K562 (cell line): ENCODE data around the gene AVPI1.

Experiments used
- BACH1 ChIP-seq: fragments of 200-800 bp; sonication (Bioruptor generic); IDR thresholded peaks from 2 replicates; pipeline ENCODE4 v1.6.1; 2016; ENCODE audit warnings: missing genetic modification characterization, missing compliant biosample characterization
- CTCF ChIP-seq, 3 experiments: IDR thresholded peaks in 2 of 3; conservative IDR thresholded peaks in 1 of 3; 2 replicates each; pipeline ENCODE4 v1.5.1; 2011 to 2012; ENCODE audit warnings: low read length in 3 of 3, mild to moderate bottlenecking in 3 of 3, control low read depth in 2 of 3, improper control_type of control experiment in 1 of 3, inconsistent platforms in 1 of 3, low read depth in 1 of 3, mixed read lengths in 1 of 3, moderate library complexity in 1 of 3; ENCODE audit not compliant: insufficient read depth in 2 of 3
- E2F4 ChIP-seq: sonication (generic); formaldehyde crosslinking; IDR thresholded peaks from 2 replicates; pipeline ENCODE4 v1.8.0; 2022; ENCODE audit warnings: mild to moderate bottlenecking, low read depth, missing genetic modification reagents
- ELF2 ChIP-seq: fragments of 250-450 bp; sonication (Bioruptor Pico); IDR thresholded peaks from 2 replicates; pipeline ENCODE4 v1.5.0; 2021; ENCODE audit warnings: mild to moderate bottlenecking
- GABPB2 ChIP-seq: fragments of 250-450 bp; sonication (Bioruptor Pico); conservative IDR thresholded peaks from 2 replicates; pipeline ENCODE4 v1.5.1; 2021; ENCODE audit warnings: mild to moderate bottlenecking
- MXI1 ChIP-seq: IDR thresholded peaks from 2 replicates; pipeline ENCODE4 v1.6.1; 2011; ENCODE audit warnings: low read depth, mild to moderate bottlenecking, improper control_type of control experiment, low read length
- POLR2A ChIP-seq: fragments of 450-650 bp; conservative IDR thresholded peaks from 2 replicates; pipeline ENCODE4 v1.6.1; 2016
- PREB ChIP-seq: sonication (generic); formaldehyde crosslinking; IDR thresholded peaks from 2 replicates; pipeline ENCODE4 v1.8.1; 2023; ENCODE audit warnings: mild to moderate bottlenecking, missing genetic modification reagents
- RREB1 ChIP-seq: fragments of 250-450 bp; sonication (Bioruptor Pico); IDR thresholded peaks from 2 replicates; pipeline ENCODE4 v1.4.0; 2020
- SOX6 ChIP-seq: fragments of 450-650 bp; IDR thresholded peaks from 2 replicates; pipeline ENCODE4 v1.6.1; 2014; ENCODE audit warnings: mild to moderate bottlenecking
- SP1 ChIP-seq: sonication (generic); formaldehyde crosslinking; IDR thresholded peaks from 2 replicates; pipeline ENCODE4 v1.8.1; 2022; ENCODE audit warnings: mild to moderate bottlenecking, missing genetic modification reagents
- TCF3 ChIP-seq: sonication (generic); formaldehyde crosslinking; IDR thresholded peaks from 2 replicates; pipeline ENCODE4 v1.4.0; 2020; ENCODE audit warnings: mild to moderate bottlenecking, missing genetic modification reagents
- ZBTB8A ChIP-seq: fragments of 450-650 bp; IDR thresholded peaks from 2 replicates; pipeline ENCODE4 v1.6.1; 2018; ENCODE audit warnings: mild to moderate bottlenecking, moderate library complexity; ENCODE audit not compliant: partially characterized antibody
- ZNF316 ChIP-seq: fragments of 450-650 bp; IDR thresholded peaks from 2 replicates; pipeline ENCODE4 v1.6.1; 2016

GRCh38 chr10:97734021-97734420 is 47.0 kb upstream of the AVPI1 start:
- TF ChIP-seq BACH1 (tag): no peak
- no peak for TF ChIP-seq POLR2A
- no peak for TF ChIP-seq CTCF (IDR thresholded peaks at IDR 0.05 in 2 of 3, conservative IDR thresholded peaks at IDR 0.05 in 1 of 3; ENCODE audit: insufficient read depth in 2 of 3, low read depth in 1 of 3, low read length in 3 of 3)
- TF ChIP-seq SOX6: no peak
- TF ChIP-seq PREB (CRISPR knock-in tag): no peak
- no peak for TF ChIP-seq SP1
- TF ChIP-seq MXI1: no peak
- no peak for TF ChIP-seq E2F4 (CRISPR knock-in tag)
- no peak for TF ChIP-seq RREB1 (CRISPR knock-in tag)
- TF ChIP-seq ELF2 (CRISPR knock-in tag): no peak
- no peak for TF ChIP-seq ZBTB8A
- TF ChIP-seq GABPB2: no peak
- TF ChIP-seq TCF3 (CRISPR knock-in tag): no peak
- no peak for TF ChIP-seq ZNF316
